ENCODE results near the gene OR10H5.
"Not testable (repeated sequence)": the region's sequence is repeated elsewhere in the genome, so short reads cannot be mapped to it uniquely, and the experiment has no call there.

OR10H5 gene

GRCh38 chr19:15779756-15780476 is 7.5 kb upstream of the OR10H5 start:
- Mint-ChIP-seq H3K27ac (no peak overlapping the region), H3K27me3 (ENCODE audit: low read depth) (no peaks in the 10 kb centered on the region), H3K36me3 (ENCODE audit: low read depth) (no peaks in the 10 kb centered on the region), H3K4me3 (no peak overlapping the region), H3K4me1 (no peaks in the 10 kb centered on the region), H3K9me3 (peaks cover 48% of the 10 kb centered on the region)
- TF ChIP-seq CTCF (IDR thresholded peaks at IDR 0.05; ENCODE audit: unreplicated experiment in 3 of 3) = no peak

- no peaks in the 10 kb centered on the region for H3K4me1 Mint-ChIP-seq
- no peaks in the 10 kb centered on the region for H3K36me3 Mint-ChIP-seq (ENCODE audit: low read depth)
- H3K27me3 Mint-ChIP-seq (ENCODE audit: low read depth) = no peaks in the 10 kb centered on the region
- peaks cover 41% of the 10 kb centered on the region for H3K9me3 Mint-ChIP-seq
- no peak overlapping the region for H3K4me3 Mint-ChIP-seq
- no peak for TF ChIP-seq CTCF (IDR thresholded peaks at IDR 0.05; ENCODE audit: unreplicated experiment in 3 of 3)
- no peak overlapping the region for H3K27ac Mint-ChIP-seq
Observed at GRCh38 chr19:15780610-15781418, 6.6 kb upstream of the OR10H5 start.

- Mint-ChIP-seq H3K4me3 (no peak overlapping the region), H3K4me1 (no peaks in the 10 kb centered on the region), H3K9me3 (peaks cover 35% of the 10 kb centered on the region), H3K27me3 (ENCODE audit: low read depth) (no peaks in the 10 kb centered on the region), H3K27ac (no peak overlapping the region), H3K36me3 (ENCODE audit: low read depth) (no peaks in the 10 kb centered on the region)
- TF ChIP-seq CTCF (IDR thresholded peaks at IDR 0.05; ENCODE audit: unreplicated experiment in 3 of 3) = no peak
Observed at GRCh38 chr19:15781661-15782060, 5.8 kb upstream of the OR10H5 start.

- no peaks in the 10 kb centered on the region for H3K4me1 Mint-ChIP-seq
Observed at GRCh38 chr19:15782211-15782610, 5.2 kb upstream of the OR10H5 start.

GRCh38 chr19:15782896-15783295 is 4.6 kb upstream of the OR10H5 start:
- not testable (repeated sequence) for H3K36me3 Mint-ChIP-seq (ENCODE audit: low read depth); H3K27ac Mint-ChIP-seq; H3K4me1 Mint-ChIP-seq; H3K27me3 Mint-ChIP-seq (ENCODE audit: low read depth); H3K4me3 Mint-ChIP-seq
- peaks cover 37% of the 10 kb centered on the region for H3K9me3 Mint-ChIP-seq

More at GRCh38 chr19:15782211-15782610, 5.2 kb upstream of the OR10H5 start:
- Mint-ChIP-seq H3K36me3 (ENCODE audit: low read depth) (no peaks in the 10 kb centered on the region), H3K27ac (no peak overlapping the region), H3K9me3 (peaks cover 34% of the 10 kb centered on the region), H3K27me3 (ENCODE audit: low read depth) (no peaks in the 10 kb centered on the region), H3K4me3 (no peak overlapping the region)
- no peak for TF ChIP-seq CTCF (IDR thresholded peaks at IDR 0.05; ENCODE audit: unreplicated experiment in 3 of 3)

GRCh38 chr19:15788594-15789270 is 1.3 kb downstream of the OR10H5 start:
- Mint-ChIP-seq H3K9me3 (peaks cover 43% of the 10 kb centered on the region), H3K4me1 (no peaks in the 10 kb centered on the region), H3K27ac (no peak overlapping the region), H3K27me3 (ENCODE audit: low read depth) (no peaks in the 10 kb centered on the region), H3K4me3 (no peak overlapping the region), H3K36me3 (ENCODE audit: low read depth) (no peaks in the 10 kb centered on the region)
- TF ChIP-seq CTCF (IDR thresholded peaks at IDR 0.05; ENCODE audit: unreplicated experiment in 3 of 3) = no peak
